PC-3 (cell line): ENCODE results near the gene LRRFIP2.

Experiments used
- EZH2 ChIP-seq: fragments of 300-600 bp; sonication (generic); IDR thresholded peaks from one replicate; pipeline ENCODE4 v1.6.1; 2017; ENCODE audit warnings: antibody characterized with exemption, mild to moderate bottlenecking, low read length; ENCODE audit not compliant: unreplicated experiment
- EZH2phosphoT487 ChIP-seq: fragments of 300-600 bp; sonication (generic); IDR thresholded peaks from 2 replicates; pipeline ENCODE4 v1.6.1; 2018; ENCODE audit warnings: mild to moderate bottlenecking, antibody characterized with exemption, low read length, borderline replicate concordance
- TF ChIP-seq, protein P1 (sequence below): fragments of 300-600 bp; sonication (generic); conservative IDR thresholded peaks from 2 replicates; pipeline ENCODE4 v1.5.1; 2017; ENCODE audit warnings: antibody characterized with exemption, low read depth, mild to moderate bottlenecking, low read length

GRCh38 chr3:37198547-37198946, 24.2 kb upstream of the LRRFIP2 start:
- TF ChIP-seq, protein P1, sequence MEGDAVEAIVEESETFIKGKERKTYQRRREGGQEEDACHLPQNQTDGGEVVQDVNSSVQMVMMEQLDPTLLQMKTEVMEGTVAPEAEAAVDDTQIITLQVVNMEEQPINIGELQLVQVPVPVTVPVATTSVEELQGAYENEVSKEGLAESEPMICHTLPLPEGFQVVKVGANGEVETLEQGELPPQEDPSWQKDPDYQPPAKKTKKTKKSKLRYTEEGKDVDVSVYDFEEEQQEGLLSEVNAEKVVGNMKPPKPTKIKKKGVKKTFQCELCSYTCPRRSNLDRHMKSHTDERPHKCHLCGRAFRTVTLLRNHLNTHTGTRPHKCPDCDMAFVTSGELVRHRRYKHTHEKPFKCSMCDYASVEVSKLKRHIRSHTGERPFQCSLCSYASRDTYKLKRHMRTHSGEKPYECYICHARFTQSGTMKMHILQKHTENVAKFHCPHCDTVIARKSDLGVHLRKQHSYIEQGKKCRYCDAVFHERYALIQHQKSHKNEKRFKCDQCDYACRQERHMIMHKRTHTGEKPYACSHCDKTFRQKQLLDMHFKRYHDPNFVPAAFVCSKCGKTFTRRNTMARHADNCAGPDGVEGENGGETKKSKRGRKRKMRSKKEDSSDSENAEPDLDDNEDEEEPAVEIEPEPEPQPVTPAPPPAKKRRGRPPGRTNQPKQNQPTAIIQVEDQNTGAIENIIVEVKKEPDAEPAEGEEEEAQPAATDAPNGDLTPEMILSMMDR, result no peak
- TF ChIP-seq EZH2, result no peak
- TF ChIP-seq EZH2phosphoT487, result no peak
